Brain pericyte (primary cell): ENCODE data around the gene CASKIN2.

Experiments used
- DNase-seq: peaks from one replicate; pipeline ENCODE4 v3.0.0-alpha.2; 2012; ENCODE audit warnings: low read depth, low spot score

The CASKIN2 gene

GRCh38 chr17:75549246-75550138, 34.2 kb upstream of the CASKIN2 start:
- no peak for DNase-seq

DNA sequence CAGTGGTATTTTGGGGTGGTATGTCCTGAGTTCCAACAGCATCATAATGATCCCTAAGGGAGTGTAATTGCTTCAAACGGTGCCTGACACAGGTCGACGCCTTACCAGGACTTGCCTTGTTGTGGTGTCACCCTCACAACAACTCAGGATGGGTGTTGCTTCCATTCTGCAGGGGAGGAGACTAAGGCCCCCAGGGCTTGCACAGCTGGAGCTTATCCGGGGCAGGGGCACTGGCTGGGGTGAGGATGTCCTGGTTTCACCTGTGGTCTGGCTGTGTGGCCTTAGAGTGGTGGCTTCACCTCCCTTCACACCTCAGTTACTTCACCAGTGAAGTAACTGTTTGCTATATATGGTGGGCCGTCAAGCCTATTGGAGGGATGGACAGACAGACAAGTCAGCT, 33.5 kb upstream of the CASKIN2 start:
- no peak for DNase-seq

DNA sequence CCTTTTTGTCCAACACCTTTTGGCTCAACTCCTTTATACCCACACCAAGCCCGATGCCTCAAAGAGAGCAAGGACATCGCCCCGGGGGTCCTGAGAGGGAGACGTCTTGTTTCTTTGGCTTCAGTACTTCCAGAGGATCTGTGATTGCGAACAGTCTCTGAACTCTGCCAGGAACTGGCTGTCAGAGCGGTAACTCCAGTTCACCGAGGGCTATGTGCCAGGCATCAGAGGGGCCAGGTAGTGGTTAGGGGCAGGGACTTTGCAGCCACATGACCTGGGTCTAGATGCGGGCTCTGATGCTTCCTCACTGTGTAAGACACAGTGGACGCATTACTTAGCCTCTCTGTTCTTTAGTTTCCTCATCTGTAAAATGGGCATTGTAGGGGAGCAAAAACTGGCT, 31.8 kb upstream of the CASKIN2 start:
- no peak for DNase-seq

DNA sequence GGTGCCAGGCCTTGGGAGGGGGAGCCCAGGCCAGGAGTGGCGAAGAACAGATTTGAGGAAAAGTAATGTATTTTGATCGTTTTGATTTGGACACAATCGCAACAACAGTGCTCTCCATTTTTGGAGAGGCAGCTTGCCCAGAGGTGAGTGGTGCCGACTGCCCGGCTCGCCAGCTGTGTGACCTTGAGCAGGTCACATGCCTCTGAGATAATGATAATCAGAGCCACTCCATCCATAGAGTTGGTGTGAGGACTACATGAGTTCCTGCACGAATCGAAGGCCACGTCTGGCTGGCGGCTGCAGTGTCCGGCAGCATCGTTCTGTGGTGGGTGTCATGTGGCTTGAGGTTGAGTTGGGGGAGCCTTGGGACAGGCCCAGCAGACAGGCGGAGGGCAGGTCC, 30.8 kb upstream of the CASKIN2 start:
- DNase-seq, result no peak

DNA sequence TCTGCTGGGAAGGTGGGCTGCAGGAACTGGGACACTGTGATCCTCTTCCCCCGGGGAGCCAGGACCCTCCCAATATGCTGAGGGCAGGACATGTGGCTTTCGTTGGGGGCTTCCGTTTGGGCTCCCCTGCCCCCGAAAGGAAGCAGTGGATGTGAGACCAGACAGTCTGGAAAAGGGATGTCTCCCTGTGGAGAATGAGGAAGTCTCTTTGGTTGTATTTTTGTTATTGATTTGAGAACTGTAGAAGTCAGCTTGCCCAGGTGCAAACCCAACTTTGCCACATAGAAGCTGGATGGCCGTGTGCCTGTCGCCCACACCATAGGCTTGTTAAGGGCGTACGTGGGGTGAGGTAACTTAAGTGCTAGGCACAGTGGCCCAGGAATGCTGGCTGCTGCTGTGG, 28.9 kb upstream of the CASKIN2 start:
- DNase-seq, result no peak

DNA sequence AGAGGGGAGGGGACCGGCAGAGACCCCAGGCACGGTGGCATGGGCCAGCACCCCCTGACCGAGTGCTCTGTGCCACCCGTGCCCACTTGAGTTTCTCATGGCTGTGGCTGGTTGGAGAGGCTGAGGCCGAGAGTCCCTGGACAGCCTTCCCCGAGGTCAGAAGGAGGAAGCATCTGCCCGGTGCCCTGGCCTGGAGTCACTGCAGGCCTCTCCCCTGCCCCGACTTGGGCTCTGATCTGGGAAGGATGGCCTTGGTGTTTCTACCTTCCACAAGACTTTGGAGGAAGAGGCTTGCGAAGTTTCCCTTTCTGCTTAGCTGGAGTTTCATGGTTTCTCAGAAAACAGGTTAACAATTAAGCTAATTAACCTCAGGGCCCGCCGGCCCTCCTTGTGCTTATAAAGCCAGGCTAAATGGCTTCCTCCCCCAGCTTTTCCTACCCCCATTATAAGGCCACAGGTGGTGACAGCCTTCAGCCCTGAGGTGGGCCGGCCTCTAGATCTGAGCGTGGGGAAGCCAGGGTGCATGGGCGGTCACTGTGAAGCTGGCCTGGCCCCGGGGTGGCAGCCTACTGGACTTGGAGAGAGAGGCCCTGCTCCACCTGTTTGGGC, 27.5 kb upstream of the CASKIN2 start:
- DNase-seq, result no peak

- no peak for DNase-seq
These were observed 26.9 kb upstream of the CASKIN2 start for GRCh38 chr17:75542229-75542628.

- DNase-seq, result no peak
These were observed 25.7 kb upstream of the CASKIN2 start for GRCh38 chr17:75540923-75541503.

DNA sequence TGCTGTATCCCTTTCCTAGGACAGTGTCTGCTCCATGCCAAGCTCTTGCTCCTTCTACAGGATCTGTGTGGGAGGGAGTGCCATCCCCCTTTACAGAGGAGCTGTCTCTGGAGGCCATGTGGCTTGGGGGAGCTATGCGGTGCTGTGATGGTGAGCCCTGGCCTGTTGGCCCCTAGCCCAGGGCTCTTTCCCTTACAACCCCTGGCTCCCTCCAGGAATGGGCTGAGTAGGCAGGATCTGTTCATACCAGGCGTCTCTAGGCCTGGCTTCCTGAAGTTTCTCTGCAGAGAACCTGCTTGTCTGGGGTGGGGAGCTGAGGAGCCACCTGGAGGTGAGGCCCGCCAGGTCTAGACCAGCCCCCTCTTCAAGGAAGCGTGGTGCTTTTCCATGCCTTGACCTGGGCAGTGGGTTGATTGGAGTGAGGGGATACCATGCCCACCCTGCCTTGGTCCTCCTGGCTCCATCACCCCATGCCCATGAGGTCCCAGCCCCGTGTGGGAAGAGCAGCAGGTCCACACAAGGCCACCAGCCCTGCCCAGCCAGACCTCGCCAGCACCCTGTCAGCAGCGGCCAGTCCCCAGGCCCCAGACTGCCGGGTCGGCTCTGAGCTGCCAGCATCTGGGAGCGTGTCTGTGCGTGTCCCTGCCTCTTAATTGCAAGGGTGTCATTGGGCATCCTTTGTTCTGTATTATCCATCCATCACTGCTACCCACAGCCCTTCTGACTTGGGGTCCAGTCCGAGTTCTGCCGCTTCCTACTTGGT, 24.8 kb upstream of the CASKIN2 start:
- DNase-seq, result no peak

- no peak for DNase-seq
These were observed 21.0 kb upstream of the CASKIN2 start for GRCh38 chr17:75536366-75536765.

DNA sequence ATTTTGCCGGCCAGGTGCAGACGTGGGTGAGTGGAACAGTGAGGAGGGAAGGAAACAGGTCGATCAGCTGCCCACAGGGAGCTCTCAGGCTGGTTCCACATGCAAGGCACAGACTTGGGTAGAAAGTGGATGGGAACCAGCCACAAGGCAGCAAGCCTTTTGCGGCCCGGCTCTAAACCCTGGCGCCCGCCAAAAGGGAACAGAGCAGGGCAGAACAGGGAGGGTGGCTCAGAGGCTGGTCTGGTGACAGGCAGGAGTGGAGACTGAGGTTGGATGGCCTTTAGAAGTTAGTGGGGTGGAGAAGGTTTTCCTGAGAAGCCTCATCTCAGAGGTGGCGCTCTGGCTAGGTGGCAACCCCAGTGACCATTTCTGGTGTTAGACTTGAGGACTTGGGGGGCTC, 20.5 kb upstream of the CASKIN2 start:
- no peak for DNase-seq

DNA sequence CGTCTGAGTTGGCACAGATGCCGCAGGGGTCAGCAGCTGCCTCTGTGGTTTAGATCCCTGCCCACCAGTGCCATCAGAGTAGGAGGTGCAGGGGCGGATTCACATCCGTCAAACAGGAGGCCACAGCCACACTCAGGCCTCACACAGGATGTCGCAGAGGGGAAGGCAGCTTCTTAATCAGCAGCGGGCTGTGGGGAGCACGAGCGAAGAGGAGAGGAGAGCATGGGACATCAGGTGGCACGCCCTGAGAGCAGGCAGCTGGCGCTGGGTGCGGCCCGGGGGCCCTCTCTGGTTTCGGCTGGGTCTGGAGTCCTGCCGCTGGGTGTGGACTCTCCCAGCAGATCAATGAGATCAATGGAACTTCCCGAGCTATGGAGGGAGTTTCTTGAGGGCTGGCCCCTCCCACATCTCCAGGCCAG, 19.8 kb upstream of the CASKIN2 start:
- no peak for DNase-seq

DNA sequence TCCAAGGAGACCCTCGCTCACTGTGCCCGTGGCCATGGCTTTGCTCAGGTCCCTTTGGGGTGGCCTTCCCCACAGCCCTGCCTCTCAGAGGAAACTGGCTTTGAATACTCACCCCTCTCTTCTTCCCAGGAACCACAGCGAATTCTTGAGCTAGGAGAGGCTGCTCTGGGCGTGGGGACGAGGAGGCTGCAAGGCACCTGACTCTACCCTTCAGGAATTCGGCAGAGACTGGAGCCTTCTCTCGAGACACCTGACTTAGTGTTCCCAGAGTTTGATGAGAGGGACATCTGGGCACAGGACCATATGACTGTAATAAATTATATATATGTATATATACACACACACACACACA, 16.4 kb upstream of the CASKIN2 start:
- DNase-seq, result no peak

DNA sequence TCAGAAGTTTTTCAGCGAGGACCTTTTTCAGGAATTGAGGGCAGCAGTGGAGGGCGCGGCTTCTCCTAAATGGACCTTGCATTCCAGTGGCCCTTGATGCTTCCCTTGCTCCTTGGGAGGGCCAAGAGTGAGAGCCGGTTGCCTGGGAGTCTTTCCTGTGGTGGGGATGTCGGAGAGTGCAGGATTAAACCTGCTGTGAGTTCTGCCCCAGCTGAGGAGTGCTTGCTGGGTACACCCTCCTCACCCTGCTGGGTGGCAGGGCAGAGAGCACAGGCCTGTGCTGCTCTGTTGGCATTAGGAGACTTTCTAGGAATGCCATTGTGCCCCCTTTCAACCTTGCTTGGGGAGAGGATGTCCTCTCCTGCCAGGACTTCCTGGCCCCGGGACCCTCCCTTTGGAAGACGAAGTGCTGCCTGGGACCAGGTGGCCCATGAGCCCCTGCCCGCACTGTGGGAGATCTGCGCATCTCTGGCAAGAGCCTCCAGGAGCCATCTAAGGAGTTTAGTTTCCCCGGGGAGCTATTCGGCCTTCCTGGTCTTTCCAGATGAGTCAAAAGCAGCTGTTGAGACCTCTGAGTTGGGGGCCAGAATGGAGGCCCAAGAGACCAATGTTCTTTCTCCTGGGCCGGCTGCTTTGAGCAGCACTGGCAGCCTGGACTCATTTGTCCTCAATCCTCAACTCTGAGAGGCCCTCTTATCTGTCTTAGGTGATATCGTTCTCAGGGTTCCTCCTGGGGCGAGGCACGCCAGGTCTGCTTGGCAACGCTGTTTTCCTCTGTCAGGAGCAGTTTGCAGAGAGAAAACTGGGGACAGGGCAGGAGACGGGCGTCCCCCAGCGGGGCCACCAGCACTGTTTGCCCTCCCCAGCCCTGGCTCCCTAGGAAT, 15.7 kb upstream of the CASKIN2 start:
- no peak for DNase-seq

- no peak for DNase-seq
These were observed 11.4 kb upstream of the CASKIN2 start for GRCh38 chr17:75526555-75527270.

- no peak for DNase-seq
These were observed 10.6 kb upstream of the CASKIN2 start for GRCh38 chr17:75525806-75526554.

- no peak for DNase-seq
These were observed 9.9 kb upstream of the CASKIN2 start, which contains the start of gene LLGL2 for GRCh38 chr17:75524970-75525805. TSS of gene LLGL2 (plus strand) at chr17:75525697. CDS start at chr17:75543427, 17,730 bp downstream.

GRCh38 chr17:75524269-75524969, 9.1 kb upstream of the CASKIN2 start:
- no peak for DNase-seq
